Activated CD8-positive, alpha-beta T cell treated with anti-CD3 and anti-CD28 coated beads for 36 hours (primary cell): ENCODE data around the gene HSDL2. TPM values are rescaled to one million over a fixed set of nuclear protein-coding genes. Genes with fewer than 3 reads are reported as not detected.
"Not testable (repeated sequence)": the region's sequence is repeated elsewhere in the genome, so short reads cannot be mapped to it uniquely, and the experiment has no call there.

Source experiments
- ATAC-seq: fragments of 200-7000 bp; cut with Tn5 transposase; one replicate; pipeline ENCODE4 v1.10.0; 2021; ENCODE audit warnings: mild to moderate bottlenecking, moderate library complexity
- CTCF ChIA-PET: fragments of 350-600 bp; sonication (Branson Sonifier 250); formaldehyde crosslinking; loops from one replicate; lab custom pipeline; 2021; ENCODE audit warnings: antibody characterized with exemption; lab: Charles Lee
- POLR2A ChIA-PET: fragments of 350-600 bp; sonication (Branson Sonifier 250); formaldehyde crosslinking; loops from one replicate; lab custom pipeline; 2021; ENCODE audit warnings: antibody characterized with exemption; lab: Charles Lee
- DNase-seq: peaks from one replicate; pipeline ENCODE4 v3.0.0-alpha.2; 2020
- H3K27ac Mint-ChIP-seq: one replicate; pipeline ENCODE4 v1.8.0; 2021; ENCODE audit warnings: mild to moderate bottlenecking, mixed read lengths
- H3K27me3 Mint-ChIP-seq: one replicate; pipeline ENCODE4 v1.8.0; 2021; ENCODE audit warnings: mixed read lengths
- H3K36me3 Mint-ChIP-seq: one replicate; pipeline ENCODE4 v1.8.0; 2021; ENCODE audit warnings: low read depth, mixed read lengths
- H3K4me1 Mint-ChIP-seq: one replicate; pipeline ENCODE4 v1.8.0; 2021; ENCODE audit warnings: low read depth, mixed read lengths
- H3K4me3 Mint-ChIP-seq: one replicate; pipeline ENCODE4 v1.8.0; 2021; ENCODE audit warnings: mild to moderate bottlenecking, moderate library complexity, mixed read lengths
- H3K9me3 Mint-ChIP-seq: one replicate; pipeline ENCODE4 v1.8.0; 2021; ENCODE audit warnings: mixed read lengths
- intact Hi-C: fragments of 100-400 bp; cut with micrococcal nuclease; formaldehyde crosslinking; loops from one replicate; pipeline ENCODE4 v1.10.0; 2022
- total RNA-seq, 2 experiments: library from RNA; stranded (reverse); gene quantifications; one replicate each; pipeline ENCODE4 v1.2.3, GENCODE V29; 2021
- TF ChIP-seq, protein P1 (sequence below): fragments of 200-600 bp; IDR thresholded peaks from one replicate; pipeline ENCODE4 v1.8.0; 2022; ENCODE audit warnings: antibody characterized with exemption, mild to moderate bottlenecking

Gene HSDL2
- total RNA-seq, 2 experiments from 2014 or later = 24.5 to 25.3 TPM

DNA sequence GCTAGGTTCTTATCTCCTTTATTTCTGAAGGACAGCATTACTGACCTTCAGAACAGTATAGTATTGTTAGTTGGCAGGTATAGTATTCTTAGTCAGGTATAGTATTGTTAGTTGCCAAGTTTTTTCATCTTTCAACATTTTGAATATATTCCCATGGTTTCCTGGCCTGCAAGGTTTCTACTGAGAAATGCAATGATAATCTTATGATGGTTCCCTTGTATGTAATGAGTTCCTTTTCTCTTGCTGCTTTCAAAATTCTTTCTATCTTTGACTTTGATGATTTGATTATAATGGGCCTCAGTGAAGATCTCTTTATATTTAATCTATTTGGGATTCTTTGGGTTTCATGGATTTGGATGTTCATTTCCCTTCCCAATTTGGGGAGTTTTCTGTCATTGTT lies 12.4 kb upstream of the HSDL2 start:
- no peak overlapping the region for H3K4me3 Mint-ChIP-seq
- ATAC-seq (no peak), DNase-seq (no peak)
- POLR2A ChIA-PET = interaction anchor here (0.6 to 2.2 kb wide), 5 partner anchors 11 to 274 kb away, joined by 3 to 6 read pairs (median 3); partner anchors contain the start of gene HSDL2
- no peak overlapping the region for H3K27ac Mint-ChIP-seq
- TF ChIP-seq, protein P1, sequence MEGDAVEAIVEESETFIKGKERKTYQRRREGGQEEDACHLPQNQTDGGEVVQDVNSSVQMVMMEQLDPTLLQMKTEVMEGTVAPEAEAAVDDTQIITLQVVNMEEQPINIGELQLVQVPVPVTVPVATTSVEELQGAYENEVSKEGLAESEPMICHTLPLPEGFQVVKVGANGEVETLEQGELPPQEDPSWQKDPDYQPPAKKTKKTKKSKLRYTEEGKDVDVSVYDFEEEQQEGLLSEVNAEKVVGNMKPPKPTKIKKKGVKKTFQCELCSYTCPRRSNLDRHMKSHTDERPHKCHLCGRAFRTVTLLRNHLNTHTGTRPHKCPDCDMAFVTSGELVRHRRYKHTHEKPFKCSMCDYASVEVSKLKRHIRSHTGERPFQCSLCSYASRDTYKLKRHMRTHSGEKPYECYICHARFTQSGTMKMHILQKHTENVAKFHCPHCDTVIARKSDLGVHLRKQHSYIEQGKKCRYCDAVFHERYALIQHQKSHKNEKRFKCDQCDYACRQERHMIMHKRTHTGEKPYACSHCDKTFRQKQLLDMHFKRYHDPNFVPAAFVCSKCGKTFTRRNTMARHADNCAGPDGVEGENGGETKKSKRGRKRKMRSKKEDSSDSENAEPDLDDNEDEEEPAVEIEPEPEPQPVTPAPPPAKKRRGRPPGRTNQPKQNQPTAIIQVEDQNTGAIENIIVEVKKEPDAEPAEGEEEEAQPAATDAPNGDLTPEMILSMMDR = no peak
- H3K27me3 Mint-ChIP-seq = peaks cover 2% of the 10 kb centered on the region
- no peaks in the 10 kb centered on the region for H3K4me1 Mint-ChIP-seq
- H3K9me3 Mint-ChIP-seq = peaks cover 13% of the 10 kb centered on the region
- CTCF ChIA-PET = interaction anchor here (0.7 to 2.2 kb wide), 5 partner anchors 12 to 1567 kb away, joined by 3 to 16 read pairs (median 3); partner anchors contain the start of gene HSDL2
- intact Hi-C loops = no loop called here
- H3K36me3 Mint-ChIP-seq = no peaks in the 10 kb centered on the region

DNA sequence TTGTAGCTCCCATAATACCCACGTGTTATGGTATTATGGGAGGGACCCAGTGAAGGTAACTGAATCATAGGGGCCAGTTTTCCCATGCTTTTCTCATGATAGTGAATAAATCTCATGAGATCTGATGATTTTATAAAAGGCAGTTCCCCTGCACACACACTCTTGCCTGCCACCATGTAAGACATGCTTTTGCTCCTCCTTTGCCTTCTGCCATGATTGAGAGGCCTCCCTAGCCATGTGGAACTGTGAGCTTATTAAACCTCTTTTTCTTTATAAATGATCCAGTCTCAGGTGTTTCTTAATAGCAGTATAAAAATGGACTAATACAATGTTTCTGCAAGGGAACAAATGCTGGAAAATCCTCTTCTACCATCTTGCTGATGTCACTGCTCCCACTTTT lies 10.1 kb upstream of the HSDL2 start:
- CTCF ChIA-PET = interaction anchor here (1.1 to 2.1 kb wide), 3 partner anchors 8 to 272 kb away, joined by 3 to 11 read pairs (median 3); no protein-coding TSS in a partner anchor
- H3K36me3 Mint-ChIP-seq = no peaks in the 10 kb centered on the region
- POLR2A ChIA-PET = no interaction called here
- H3K9me3 Mint-ChIP-seq = peaks cover 13% of the 10 kb centered on the region
- intact Hi-C loops = loop anchor here (10.0 kb wide), 1 partner anchor 335 kb away; no protein-coding TSS in a partner anchor
- ATAC-seq = no peak
- no peak overlapping the region for H3K27ac Mint-ChIP-seq
- TF ChIP-seq, protein P1 = no peak
- no peaks in the 10 kb centered on the region for H3K27me3 Mint-ChIP-seq
- no peak overlapping the region for H3K4me3 Mint-ChIP-seq
- DNase-seq = no peak
- H3K4me1 Mint-ChIP-seq = no peaks in the 10 kb centered on the region

DNA sequence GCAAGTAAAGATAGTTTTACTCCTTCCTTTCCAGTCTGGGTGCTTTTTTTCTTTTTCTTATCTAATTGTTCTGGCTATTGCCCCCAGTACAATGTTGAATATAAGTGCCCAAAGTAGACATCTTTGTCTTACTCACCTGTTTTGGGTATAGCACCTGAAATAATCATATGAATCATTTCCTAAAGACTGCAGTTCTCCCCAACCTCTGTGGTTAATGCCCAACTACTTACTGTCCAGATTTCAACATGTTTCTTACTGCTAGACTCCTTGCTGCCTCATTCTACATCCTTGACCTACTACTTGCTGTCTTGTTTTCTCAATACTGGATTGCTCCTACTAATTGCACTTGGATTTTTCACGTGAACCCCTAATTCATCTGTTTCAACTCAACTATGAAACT lies 8.8 kb upstream of the HSDL2 start:
- H3K4me1 Mint-ChIP-seq = no peaks in the 10 kb centered on the region
- no peaks in the 10 kb centered on the region for H3K36me3 Mint-ChIP-seq
- intact Hi-C loops = loop anchor here (10.0 kb wide), 1 partner anchor 334 kb away; no protein-coding TSS in a partner anchor
- no peak overlapping the region for H3K27ac Mint-ChIP-seq
- no peak overlapping the region for H3K4me3 Mint-ChIP-seq
- TF ChIP-seq, protein P1 = no peak
- ATAC-seq (no peak), DNase-seq (no peak)
- peaks cover 13% of the 10 kb centered on the region for H3K9me3 Mint-ChIP-seq
- CTCF ChIA-PET = interaction anchor here (0.6 to 2.1 kb wide), 3 partner anchors 10 to 520 kb away, joined by 3 to 11 read pairs (median 3); no protein-coding TSS in a partner anchor
- POLR2A ChIA-PET = interaction anchor here (0.6 kb wide), 1 partner anchor 190 kb away, joined by 3 read pairs; no protein-coding TSS in a partner anchor
- H3K27me3 Mint-ChIP-seq = no peaks in the 10 kb centered on the region

DNA sequence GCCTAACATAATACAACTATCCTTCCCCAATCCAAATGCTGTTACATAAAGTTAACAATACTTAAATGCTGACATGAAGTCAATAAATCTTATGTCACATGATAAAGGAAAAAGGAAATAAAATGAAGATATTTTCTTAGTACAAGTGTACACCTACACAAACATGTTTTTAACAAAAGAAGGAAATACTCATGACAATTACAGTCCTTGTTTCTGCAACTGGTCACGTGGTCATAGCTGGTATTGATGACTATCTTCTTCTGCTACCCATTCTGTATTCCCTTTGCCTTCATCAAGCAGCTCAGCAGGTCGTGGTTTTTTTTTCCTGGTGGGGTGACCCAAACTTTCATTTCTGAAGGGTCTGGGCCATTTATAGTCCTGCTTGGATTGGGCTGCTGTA lies 6.2 kb upstream of the HSDL2 start:
- H3K27ac Mint-ChIP-seq, H3K36me3 Mint-ChIP-seq, ATAC-seq, H3K27me3 Mint-ChIP-seq, H3K4me3 Mint-ChIP-seq, DNase-seq, H3K9me3 Mint-ChIP-seq: not testable (repeated sequence)
- ChIA-PET CTCF (interaction anchor here (0.6 kb wide), 1 partner anchor 64 kb away, joined by 3 read pairs; no protein-coding TSS in a partner anchor), POLR2A (interaction anchor here (0.6 kb wide), 1 partner anchor 348 kb away, joined by 3 read pairs; no protein-coding TSS in a partner anchor)
- intact Hi-C loops = loop anchor here (10.0 kb wide), 1 partner anchor 331 kb away; no protein-coding TSS in a partner anchor
- H3K4me1 Mint-ChIP-seq = peaks cover 17% of the 10 kb centered on the region

DNA sequence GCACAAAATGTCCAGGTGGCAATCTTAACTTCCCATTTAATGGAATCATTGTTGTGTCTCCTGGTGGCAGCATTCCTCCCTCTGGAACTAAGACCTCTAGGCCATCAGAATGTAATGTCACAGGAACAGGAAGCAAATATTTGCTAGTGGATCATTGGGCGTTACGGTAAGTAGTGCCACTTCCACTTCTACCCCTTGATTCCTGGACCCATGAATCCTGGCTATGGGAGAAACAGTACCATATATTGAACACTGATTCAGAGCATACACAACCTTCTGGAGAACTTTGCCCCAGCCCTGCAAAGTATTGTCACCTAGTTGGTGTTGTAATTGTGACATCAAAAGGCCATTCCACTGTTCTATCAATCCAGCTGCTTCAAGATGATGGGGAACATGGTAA lies 5.7 kb upstream of the HSDL2 start:
- H3K27me3 Mint-ChIP-seq, CTCF ChIA-PET, H3K4me3 Mint-ChIP-seq, POLR2A ChIA-PET, H3K27ac Mint-ChIP-seq, H3K9me3 Mint-ChIP-seq, DNase-seq, ATAC-seq, H3K36me3 Mint-ChIP-seq: not testable (repeated sequence)
- peaks cover 18% of the 10 kb centered on the region for H3K4me1 Mint-ChIP-seq
- intact Hi-C loops = loop anchor here (10.0 kb wide), 1 partner anchor 331 kb away; no protein-coding TSS in a partner anchor

DNA sequence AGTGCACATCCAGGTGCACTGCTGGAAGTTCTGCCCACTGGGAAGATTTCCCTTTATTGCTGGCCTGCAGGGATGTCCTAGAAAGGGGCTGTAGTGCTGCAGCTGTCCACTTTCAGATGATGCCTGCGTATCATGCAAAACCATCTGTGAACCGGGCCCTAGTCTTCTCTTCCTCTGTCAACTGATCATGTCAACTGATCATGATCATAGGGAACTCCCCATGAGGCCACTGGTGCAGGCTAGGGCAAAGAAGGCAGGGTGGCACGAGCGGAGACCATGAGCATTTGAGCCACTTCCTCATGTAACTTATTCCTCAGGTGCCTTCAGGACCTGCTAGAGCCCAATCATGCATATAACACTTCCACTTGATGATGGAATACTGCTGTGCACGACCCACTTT lies 4.5 kb upstream of the HSDL2 start:
- intact Hi-C loops = loop anchor here (5.0 to 10.0 kb wide), 2 partner anchors 278 to 329 kb away; no protein-coding TSS in a partner anchor
- POLR2A ChIA-PET = interaction anchor here (1.0 kb wide), 1 partner anchor 249 kb away, joined by 3 read pairs; no protein-coding TSS in a partner anchor
- no peak for ATAC-seq
- TF ChIP-seq, protein P1 = no peak
- Mint-ChIP-seq H3K27ac (no peak overlapping the region), H3K9me3 (peaks cover 4% of the 10 kb centered on the region), H3K4me1 (peaks cover 18% of the 10 kb centered on the region), H3K36me3 (no peaks in the 10 kb centered on the region), H3K4me3 (no peak overlapping the region), H3K27me3 (no peaks in the 10 kb centered on the region)
- CTCF ChIA-PET = interaction anchor here (6.2 kb wide), 1 partner anchor 14 kb away, joined by 55 read pairs; no protein-coding TSS in a partner anchor
- DNase-seq = no peak
